Measurements from ENCODE around the gene MSH6. TPM values are rescaled to one million over a fixed set of nuclear protein-coding genes. Genes with fewer than 3 reads are reported as not detected.

Gene MSH6
- polyA plus RNA-seq, 1 donor from 2014 or later = 60.3 TPM

GRCh38 chr2:47843407-47843806 is 60.5 kb downstream of the MSH6 start:
- no peak for TF ChIP-seq EZH2 (IDR thresholded peaks at IDR 0.05; ENCODE audit: borderline replicate concordance, insufficient read depth, low read length, poor library complexity, severe bottlenecking)
- no peak for TF ChIP-seq RAD21 (conservative IDR thresholded peaks at IDR 0.05)
- no peak for TF ChIP-seq CTCF (IDR thresholded peaks at IDR 0.05; ENCODE audit: poor library complexity, severe bottlenecking)
- no peak for TF ChIP-seq MXI1 (conservative IDR thresholded peaks at IDR 0.05; ENCODE audit: poor library complexity, severe bottlenecking)
- TF ChIP-seq POLR2AphosphoS5 (IDR thresholded peaks at IDR 0.05) = no peak
- no peak for TF ChIP-seq SMC3 (conservative IDR thresholded peaks at IDR 0.05; ENCODE audit: poor library complexity)
- no peak for TF ChIP-seq EP300 (conservative IDR thresholded peaks at IDR 0.05; ENCODE audit: poor library complexity, severe bottlenecking)
- no peak for TF ChIP-seq TAF1 (IDR thresholded peaks at IDR 0.05; ENCODE audit: low read depth)
- TF ChIP-seq, protein P1, sequence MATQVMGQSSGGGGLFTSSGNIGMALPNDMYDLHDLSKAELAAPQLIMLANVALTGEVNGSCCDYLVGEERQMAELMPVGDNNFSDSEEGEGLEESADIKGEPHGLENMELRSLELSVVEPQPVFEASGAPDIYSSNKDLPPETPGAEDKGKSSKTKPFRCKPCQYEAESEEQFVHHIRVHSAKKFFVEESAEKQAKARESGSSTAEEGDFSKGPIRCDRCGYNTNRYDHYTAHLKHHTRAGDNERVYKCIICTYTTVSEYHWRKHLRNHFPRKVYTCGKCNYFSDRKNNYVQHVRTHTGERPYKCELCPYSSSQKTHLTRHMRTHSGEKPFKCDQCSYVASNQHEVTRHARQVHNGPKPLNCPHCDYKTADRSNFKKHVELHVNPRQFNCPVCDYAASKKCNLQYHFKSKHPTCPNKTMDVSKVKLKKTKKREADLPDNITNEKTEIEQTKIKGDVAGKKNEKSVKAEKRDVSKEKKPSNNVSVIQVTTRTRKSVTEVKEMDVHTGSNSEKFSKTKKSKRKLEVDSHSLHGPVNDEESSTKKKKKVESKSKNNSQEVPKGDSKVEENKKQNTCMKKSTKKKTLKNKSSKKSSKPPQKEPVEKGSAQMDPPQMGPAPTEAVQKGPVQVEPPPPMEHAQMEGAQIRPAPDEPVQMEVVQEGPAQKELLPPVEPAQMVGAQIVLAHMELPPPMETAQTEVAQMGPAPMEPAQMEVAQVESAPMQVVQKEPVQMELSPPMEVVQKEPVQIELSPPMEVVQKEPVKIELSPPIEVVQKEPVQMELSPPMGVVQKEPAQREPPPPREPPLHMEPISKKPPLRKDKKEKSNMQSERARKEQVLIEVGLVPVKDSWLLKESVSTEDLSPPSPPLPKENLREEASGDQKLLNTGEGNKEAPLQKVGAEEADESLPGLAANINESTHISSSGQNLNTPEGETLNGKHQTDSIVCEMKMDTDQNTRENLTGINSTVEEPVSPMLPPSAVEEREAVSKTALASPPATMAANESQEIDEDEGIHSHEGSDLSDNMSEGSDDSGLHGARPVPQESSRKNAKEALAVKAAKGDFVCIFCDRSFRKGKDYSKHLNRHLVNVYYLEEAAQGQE (IDR thresholded peaks at IDR 0.05; ENCODE audit: borderline replicate concordance) = no peak
- Histone ChIP-seq H3K79me2 (replicated peaks; ENCODE audit: insufficient read depth, low read length) (peaks cover 63% of the 10 kb centered on the region), H3K27me3 (ENCODE audit: insufficient read depth, low read depth, low read length) (no peaks in the 10 kb centered on the region), H2AFZ (ENCODE audit: low read depth, low read length) (no peak overlapping the region), H3K4me2 (ENCODE audit: low read length) (no peak overlapping the region), H3K9me3 (ENCODE audit: low read length) (no peaks in the 10 kb centered on the region), H3K27ac (ENCODE audit: low read length) (no peak overlapping the region), H3F3A (ENCODE audit: insufficient read depth, low read length, poor library complexity, severe bottlenecking) (no peaks in the 10 kb centered on the region), H4K20me1 (ENCODE audit: insufficient read depth) (peaks cover 12% of the 10 kb centered on the region), H3K36me3 (ENCODE audit: insufficient read depth, low read length) (peaks cover 8% of the 10 kb centered on the region), H3K9ac (ENCODE audit: low read length) (no peak overlapping the region), H3K9me2 (ENCODE audit: insufficient read depth, low read length) (no peaks in the 10 kb centered on the region), H3K4me3 (ENCODE audit: low read length) (no peak overlapping the region)

- H3K27ac ChIP-seq (ENCODE audit: low read length) = no peak overlapping the region
- peaks cover 71% of the 10 kb centered on the region for H3K79me2 ChIP-seq (replicated peaks; ENCODE audit: insufficient read depth, low read length)
- H3K9me3 ChIP-seq (ENCODE audit: low read length) = no peaks in the 10 kb centered on the region
- H4K20me1 ChIP-seq (ENCODE audit: insufficient read depth) = peaks cover 12% of the 10 kb centered on the region
- H3K4me3 ChIP-seq (ENCODE audit: low read length) = no peak overlapping the region
- no peak overlapping the region for H3K4me2 ChIP-seq (ENCODE audit: low read length)
- TF ChIP-seq TAF1 (IDR thresholded peaks at IDR 0.05; ENCODE audit: low read depth) (no peak), EP300 (conservative IDR thresholded peaks at IDR 0.05; ENCODE audit: poor library complexity, severe bottlenecking) (no peak), MXI1 (conservative IDR thresholded peaks at IDR 0.05; ENCODE audit: poor library complexity, severe bottlenecking) (no peak), SMC3 (conservative IDR thresholded peaks at IDR 0.05; ENCODE audit: poor library complexity) (no peak), EZH2 (IDR thresholded peaks at IDR 0.05; ENCODE audit: borderline replicate concordance, insufficient read depth, low read length, poor library complexity, severe bottlenecking) (no peak), CTCF (IDR thresholded peaks at IDR 0.05; ENCODE audit: poor library complexity, severe bottlenecking) (no peak), RAD21 (conservative IDR thresholded peaks at IDR 0.05) (no peak), POLR2AphosphoS5 (IDR thresholded peaks at IDR 0.05) (no peak)
- TF ChIP-seq, protein P1 (IDR thresholded peaks at IDR 0.05; ENCODE audit: borderline replicate concordance) = no peak
- H3K9me2 ChIP-seq (ENCODE audit: insufficient read depth, low read length) = no peaks in the 10 kb centered on the region
- H2AFZ ChIP-seq (ENCODE audit: low read depth, low read length) = no peak overlapping the region
- no peaks in the 10 kb centered on the region for H3F3A ChIP-seq (ENCODE audit: insufficient read depth, low read length, poor library complexity, severe bottlenecking)
- no peaks in the 10 kb centered on the region for H3K27me3 ChIP-seq (ENCODE audit: insufficient read depth, low read depth, low read length)
- H3K9ac ChIP-seq (ENCODE audit: low read length) = no peak overlapping the region
- H3K36me3 ChIP-seq (ENCODE audit: insufficient read depth, low read length) = peaks cover 4% of the 10 kb centered on the region
Measured at GRCh38 chr2:47844162-47844561, 61.2 kb downstream of the MSH6 start.

Measured in neural cell (in vitro differentiated cells).